Suprapubic skin (tissue), 4 donors: ENCODE data around the gene LOC128125822.
A peak's percentile ranks its signal among the peaks of the same experiment; 100 is the strongest.

Experiments used
- DNase-seq, 2 donors: peaks; one replicate each; pipeline ENCODE4 v3.0.0-alpha.2; 2019; ENCODE audit warnings: low spot score in 2 of 2
- H3K27ac ChIP-seq: fragments of 200-600 bp; sonication (generic); one replicate; pipeline ENCODE4 v1.5.1; 2019
- H3K27me3 ChIP-seq: fragments of 200-600 bp; sonication (generic); one replicate; pipeline ENCODE4 v1.5.1; 2019
- H3K36me3 ChIP-seq: fragments of 200-600 bp; sonication (generic); one replicate; pipeline ENCODE4 v1.5.1; 2019
- H3K4me1 ChIP-seq: fragments of 200-600 bp; sonication (generic); one replicate; pipeline ENCODE4 v1.5.1; 2019
- H3K4me3 ChIP-seq: fragments of 200-600 bp; sonication (generic); one replicate; pipeline ENCODE4 v1.5.1; 2019; ENCODE audit warnings: mild to moderate bottlenecking
- H3K9me3 ChIP-seq: fragments of 200-600 bp; sonication (generic); one replicate; pipeline ENCODE4 v1.5.1; 2019
- CTCF ChIP-seq, 2 donors: fragments of 200-600 bp in 1 of 2; fragments of 450-650 bp in 1 of 2; sonication (generic) in 1 of 2; IDR thresholded peaks; one replicate each; pipeline ENCODE4 v1.5.1; 2016 to 2019; ENCODE audit warnings: antibody characterized with exemption in 2 of 2, mild to moderate bottlenecking in 1 of 2, moderate library complexity in 1 of 2
- EP300 ChIP-seq: sonication (generic); formaldehyde crosslinking; IDR thresholded peaks from one replicate; pipeline ENCODE4 v1.6.1; 2017; ENCODE audit warnings: antibody characterized with exemption
- POLR2A ChIP-seq, 2 donors: fragments of 450-650 bp; IDR thresholded peaks; one replicate each; pipeline ENCODE4 v1.6.1; 2017; ENCODE audit warnings: antibody characterized with exemption in 2 of 2, mild to moderate bottlenecking in 2 of 2, moderate library complexity in 2 of 2
- POLR2AphosphoS5 ChIP-seq, 3 donors: sonication (generic); formaldehyde crosslinking; IDR thresholded peaks; one replicate each; pipeline ENCODE4 v1.6.1; 2017; ENCODE audit warnings: antibody characterized with exemption in 3 of 3
- WGBS: methylation state at CpG from one replicate; pipeline ENCODE4 v1.1.5; 2018; 5-methylcytosine and 5-hydroxymethylcytosine counted together

Gene LOC128125822

GRCh38 chr6:63597141-63598048 is 25.1 kb downstream of the LOC128125822 start:
- no peak for DNase-seq
- H3K9me3 ChIP-seq, result no peaks in the 10 kb centered on the region
- no peaks in the 10 kb centered on the region for H3K36me3 ChIP-seq
- H3K4me1 ChIP-seq, result peaks cover 11% of the 10 kb centered on the region
- 57% methylated on average over 6 of the region's 6 CpGs for WGBS
- TF ChIP-seq POLR2AphosphoS5 (IDR thresholded peaks at IDR 0.05), result no peak
- peak overlapping the region; percentile 57 for H3K4me3 ChIP-seq
- H3K27ac ChIP-seq, result no peak overlapping the region
- no peaks in the 10 kb centered on the region for H3K27me3 ChIP-seq

GRCh38 chr6:63598049-63599036 is 26.1 kb downstream of the LOC128125822 start:
- Histone ChIP-seq H3K27ac (no peak overlapping the region), H3K27me3 (no peaks in the 10 kb centered on the region), H3K4me1 (peaks cover 11% of the 10 kb centered on the region), H3K36me3 (no peaks in the 10 kb centered on the region), H3K9me3 (no peaks in the 10 kb centered on the region), H3K4me3 (peak overlapping the region; percentile 57)
- 7% methylated on average over 23 of the region's 23 CpGs for WGBS
- peak; percentile 78 to 79 for DNase-seq
- no peak for TF ChIP-seq POLR2AphosphoS5 (IDR thresholded peaks at IDR 0.05)
- TF ChIP-seq CTCF (IDR thresholded peaks at IDR 0.05), result peak; percentile 83 to 89

- DNase-seq, result no peak
- peaks cover 11% of the 10 kb centered on the region for H3K4me1 ChIP-seq
- H3K36me3 ChIP-seq, result no peaks in the 10 kb centered on the region
- H3K9me3 ChIP-seq, result no peaks in the 10 kb centered on the region
- H3K27me3 ChIP-seq, result no peaks in the 10 kb centered on the region
- TF ChIP-seq EP300 (no peak), POLR2A (IDR thresholded peaks at IDR 0.05) (no peak), CTCF (IDR thresholded peaks at IDR 0.05) (no peak)
- H3K27ac ChIP-seq, result no peak overlapping the region
- no peak overlapping the region for H3K4me3 ChIP-seq
- WGBS, result 86% methylated on average over 7 of the region's 7 CpGs
Observed at GRCh38 chr6:63599243-63599642, 27.0 kb downstream of the LOC128125822 start.

GRCh38 chr6:63600136-63600535 is 27.9 kb downstream of the LOC128125822 start:
- H3K4me1 ChIP-seq, result peaks cover 11% of the 10 kb centered on the region
- H3K4me3 ChIP-seq, result no peak overlapping the region
- H3K9me3 ChIP-seq, result no peaks in the 10 kb centered on the region
- no peaks in the 10 kb centered on the region for H3K36me3 ChIP-seq
- H3K27ac ChIP-seq, result no peak overlapping the region
- no peak for DNase-seq
- TF ChIP-seq POLR2A (IDR thresholded peaks at IDR 0.05) (no peak), CTCF (IDR thresholded peaks at IDR 0.05) (no peak), EP300 (no peak), POLR2AphosphoS5 (IDR thresholded peaks at IDR 0.05) (no peak)
- H3K27me3 ChIP-seq, result no peaks in the 10 kb centered on the region
- 61% methylated on average over 6 of the region's 6 CpGs for WGBS

- Histone ChIP-seq H3K9me3 (no peaks in the 10 kb centered on the region), H3K4me3 (no peak overlapping the region), H3K4me1 (no peaks in the 10 kb centered on the region), H3K27ac (no peak overlapping the region), H3K27me3 (no peaks in the 10 kb centered on the region), H3K36me3 (no peaks in the 10 kb centered on the region)
- TF ChIP-seq EP300 (no peak), POLR2A (IDR thresholded peaks at IDR 0.05) (no peak), CTCF (IDR thresholded peaks at IDR 0.05) (no peak), POLR2AphosphoS5 (IDR thresholded peaks at IDR 0.05) (no peak)
- no peak for DNase-seq
- WGBS, result 97% methylated on average over 1 of the region's 1 CpG
Observed at GRCh38 chr6:63609231-63609630, 37.0 kb downstream of the LOC128125822 start.
